ENCODE results near the gene VIPR1.

- no peak for TF ChIP-seq SP1 (IDR thresholded peaks at IDR 0.05)
- no peak for TF ChIP-seq CTBP1 (IDR thresholded peaks at IDR 0.05; ENCODE audit: borderline replicate concordance)
- no peak for TF ChIP-seq SUZ12 (IDR thresholded peaks at IDR 0.05)
- TF ChIP-seq TARDBP (IDR thresholded peaks at IDR 0.05): no peak
- TF ChIP-seq FOXM1 (IDR thresholded peaks at IDR 0.05; ENCODE audit: borderline replicate concordance): no peak
- no peak for TF ChIP-seq PKNOX1 (IDR thresholded peaks at IDR 0.05)
These were observed 27.6 kb downstream of the VIPR1 start for GRCh38 chr3:42530073-42530472.
